SK-N-MC (cell line): ENCODE measurements around the gene CEP83.

ENCODE experiments used
- FOXP2 ChIP-seq: optimal IDR thresholded peaks from 2 replicates; pipeline ENCODE3; 2011; ENCODE audit warnings: mild to moderate bottlenecking, moderate library complexity; ENCODE audit not compliant: insufficient read depth; ENCODE audit errors: extremely low read length, control extremely low read depth
- POLR2AphosphoS5 ChIP-seq: IDR thresholded peaks from 2 replicates; pipeline ENCODE4 v1.6.1; 2012; ENCODE audit warnings: mild to moderate bottlenecking, low read depth, low read length, borderline replicate concordance

- TF ChIP-seq POLR2AphosphoS5 (no peak), FOXP2 (no peak)
These were observed 197.9 kb downstream of the CEP83 start for GRCh38 chr12:94261786-94262185.
